Measurements from ENCODE around the gene INTS6.

The INTS6 gene

DNA sequence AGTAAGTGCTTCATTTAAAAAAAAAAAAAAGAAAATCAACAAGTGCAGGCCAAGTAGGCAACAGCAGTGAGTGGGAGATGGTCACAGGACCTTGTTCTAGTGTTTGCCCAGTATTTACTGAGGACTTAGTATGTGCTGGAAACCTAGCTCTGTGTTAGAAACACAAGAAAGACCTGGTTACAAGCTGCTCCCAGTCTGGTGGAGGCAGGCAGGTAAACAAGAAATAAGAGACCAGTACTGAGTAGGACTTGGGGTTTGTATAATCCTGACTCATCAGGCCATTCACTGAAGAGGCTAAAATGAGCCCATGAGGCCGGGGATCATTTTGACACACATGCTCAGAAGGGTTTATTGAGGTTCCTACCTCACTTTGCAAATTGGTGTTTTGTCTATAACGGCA is 134.8 kb downstream of the INTS6 start:
- TF ChIP-seq, protein P1, sequence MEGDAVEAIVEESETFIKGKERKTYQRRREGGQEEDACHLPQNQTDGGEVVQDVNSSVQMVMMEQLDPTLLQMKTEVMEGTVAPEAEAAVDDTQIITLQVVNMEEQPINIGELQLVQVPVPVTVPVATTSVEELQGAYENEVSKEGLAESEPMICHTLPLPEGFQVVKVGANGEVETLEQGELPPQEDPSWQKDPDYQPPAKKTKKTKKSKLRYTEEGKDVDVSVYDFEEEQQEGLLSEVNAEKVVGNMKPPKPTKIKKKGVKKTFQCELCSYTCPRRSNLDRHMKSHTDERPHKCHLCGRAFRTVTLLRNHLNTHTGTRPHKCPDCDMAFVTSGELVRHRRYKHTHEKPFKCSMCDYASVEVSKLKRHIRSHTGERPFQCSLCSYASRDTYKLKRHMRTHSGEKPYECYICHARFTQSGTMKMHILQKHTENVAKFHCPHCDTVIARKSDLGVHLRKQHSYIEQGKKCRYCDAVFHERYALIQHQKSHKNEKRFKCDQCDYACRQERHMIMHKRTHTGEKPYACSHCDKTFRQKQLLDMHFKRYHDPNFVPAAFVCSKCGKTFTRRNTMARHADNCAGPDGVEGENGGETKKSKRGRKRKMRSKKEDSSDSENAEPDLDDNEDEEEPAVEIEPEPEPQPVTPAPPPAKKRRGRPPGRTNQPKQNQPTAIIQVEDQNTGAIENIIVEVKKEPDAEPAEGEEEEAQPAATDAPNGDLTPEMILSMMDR (IDR thresholded peaks at IDR 0.05) = no peak

DNA sequence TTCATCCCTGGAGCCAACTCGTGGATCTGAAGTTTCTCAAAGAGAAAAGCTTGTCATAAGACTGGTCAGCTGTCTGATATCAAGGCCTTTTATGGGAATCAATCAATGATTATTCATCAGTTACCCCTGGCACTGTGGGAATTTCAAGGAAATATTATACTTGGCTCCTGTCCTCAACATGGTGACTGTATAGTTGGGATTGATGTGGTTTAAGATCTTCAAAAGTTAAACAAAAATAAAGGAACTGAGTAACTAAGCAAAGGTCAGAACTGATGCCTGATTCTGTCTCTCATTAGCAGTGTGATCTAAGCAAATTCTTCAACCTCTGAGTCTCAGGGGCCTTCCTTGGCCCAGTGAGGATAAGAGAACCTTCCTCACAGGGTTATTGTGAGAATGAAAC is 135.6 kb downstream of the INTS6 start:
- TF ChIP-seq, protein P1 (IDR thresholded peaks at IDR 0.05) = no peak

DNA sequence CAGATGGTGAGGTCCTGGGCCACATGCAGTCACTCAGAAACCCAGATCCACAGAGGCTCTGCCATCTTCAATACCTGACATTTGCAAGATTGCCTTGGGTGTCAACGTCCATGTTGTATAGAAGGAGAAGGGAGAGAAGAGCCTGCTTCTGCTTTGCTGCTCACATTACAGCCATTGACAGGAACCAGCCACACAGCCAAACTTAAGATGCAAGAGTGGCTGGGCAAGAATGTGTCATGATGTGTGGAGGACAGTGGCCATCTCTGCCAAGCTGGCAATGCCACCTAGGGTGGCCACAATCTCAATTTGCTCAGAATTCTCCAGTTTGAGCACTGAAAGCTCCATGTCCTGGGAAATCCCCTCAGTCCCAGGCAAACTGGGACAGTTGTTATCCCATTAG is 139.2 kb downstream of the INTS6 start:
- TF ChIP-seq, protein P1 (IDR thresholded peaks at IDR 0.05) = no peak

DNA sequence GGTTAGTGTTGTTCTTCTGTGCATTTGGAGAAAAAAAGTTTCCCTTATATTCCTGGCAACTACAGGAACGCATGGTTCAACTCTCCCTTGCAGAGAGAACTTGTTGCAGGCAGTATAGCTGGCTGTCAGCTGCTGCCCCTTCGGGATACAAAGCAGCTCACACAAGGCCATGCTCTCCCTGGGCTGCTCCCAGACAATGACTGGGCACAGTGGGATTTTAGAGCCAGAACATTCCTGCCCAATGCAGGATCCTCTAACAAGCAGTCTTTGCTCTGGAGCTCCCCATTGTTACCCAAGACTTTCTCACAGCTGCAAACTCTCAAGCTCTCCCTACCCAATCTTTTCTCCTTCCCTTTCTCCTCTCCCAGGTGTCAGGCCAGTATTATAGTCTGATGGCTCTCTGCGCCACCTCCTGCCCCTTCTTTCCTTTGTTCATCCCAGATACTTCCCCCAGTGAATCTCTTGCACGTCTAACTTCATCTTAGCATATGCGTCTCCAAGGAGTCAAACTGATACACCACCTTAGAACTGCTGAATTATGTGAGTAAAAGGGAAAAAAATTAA is 140.8 kb downstream of the INTS6 start:
- TF ChIP-seq, protein P1 (IDR thresholded peaks at IDR 0.05) = no peak
